HCT116 (cell line): Measurements from ENCODE around the gene HHIPL1.

Experiments used
- CTCF ChIP-seq, 3 experiments: fragments of 200-600 bp in 1 of 3; sonication (generic) in 1 of 3; IDR thresholded peaks in 2 of 3; conservative IDR thresholded peaks in 1 of 3; 2 replicates each; pipeline ENCODE4 v1.5.1; 2012 to 2017; ENCODE audit warnings: low read depth in 2 of 3, low read length in 2 of 3, antibody characterized with exemption in 1 of 3, borderline replicate concordance in 1 of 3, control low read depth in 1 of 3, mild to moderate bottlenecking in 1 of 3, mixed read lengths in 1 of 3, mixed run types in 1 of 3, moderate library complexity in 1 of 3; ENCODE audit not compliant: insufficient read depth in 1 of 3
- EZH2phosphoT487 ChIP-seq: fragments of 200-600 bp; IDR thresholded peaks from 2 replicates; pipeline ENCODE4 v1.6.1; 2018; ENCODE audit warnings: antibody characterized with exemption, borderline replicate concordance
- FOSL1 ChIP-seq: IDR thresholded peaks from 2 replicates; pipeline ENCODE4 v1.6.1; 2012; ENCODE audit warnings: low read depth
- MAX ChIP-seq: IDR thresholded peaks from 2 replicates; pipeline ENCODE4 v1.6.1; 2012
- SIN3A ChIP-seq: IDR thresholded peaks from 2 replicates; pipeline ENCODE4 v1.6.1; 2012; ENCODE audit warnings: low read depth
- SP1 ChIP-seq: IDR thresholded peaks from 2 replicates; pipeline ENCODE4 v1.6.1; 2012; ENCODE audit warnings: low read depth
- YY1 ChIP-seq: IDR thresholded peaks from 2 replicates; pipeline ENCODE4 v1.6.1; 2011; ENCODE audit warnings: low read length, low read depth, moderate library complexity, mild to moderate bottlenecking; ENCODE audit not compliant: insufficient replicate concordance; ENCODE audit errors: extremely low read depth
- ZNF274 ChIP-seq: fragments of 200-500 bp; sonication (Bioruptor generic); IDR thresholded peaks from 2 replicates; pipeline ENCODE4 v1.6.1; 2014; ENCODE audit warnings: mild to moderate bottlenecking, low read depth, low read length, inconsistent platforms

GRCh38 chr14:99625476-99625875 is 19.5 kb upstream of the HHIPL1 start:
- TF ChIP-seq SIN3A (no peak), FOSL1 (no peak), SP1 (no peak), ZNF274 (no peak), CTCF (IDR thresholded peaks at IDR 0.05 in 2 of 3, conservative IDR thresholded peaks at IDR 0.05 in 1 of 3; ENCODE audit: borderline replicate concordance in 1 of 3, insufficient read depth in 1 of 3, low read depth in 2 of 3, low read length in 2 of 3) (no peak), YY1 (no peak), MAX (no peak), EZH2phosphoT487 (no peak)
